Measurements from ENCODE around the gene TENM4.

DNA sequence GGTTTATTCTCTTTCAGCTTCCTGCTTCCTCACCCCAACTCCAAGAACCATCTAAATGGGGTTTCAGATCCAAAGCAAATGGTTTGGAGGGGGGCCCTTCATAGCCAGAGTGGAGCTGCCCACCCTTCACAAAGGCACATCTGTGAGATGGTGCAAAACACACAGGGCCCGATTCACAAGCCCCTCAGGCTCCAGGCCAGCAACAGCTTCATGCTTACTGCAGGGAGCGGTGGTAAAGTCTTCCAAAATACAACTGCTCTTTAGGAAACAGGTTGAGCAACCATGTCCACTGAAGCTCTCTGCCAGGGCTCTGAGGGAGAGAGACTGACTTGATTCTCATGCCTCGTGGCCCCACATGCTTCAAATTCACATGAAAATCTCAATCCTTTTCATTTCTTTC is 653.1 kb downstream of the TENM4 start:
- TF ChIP-seq, protein P1, sequence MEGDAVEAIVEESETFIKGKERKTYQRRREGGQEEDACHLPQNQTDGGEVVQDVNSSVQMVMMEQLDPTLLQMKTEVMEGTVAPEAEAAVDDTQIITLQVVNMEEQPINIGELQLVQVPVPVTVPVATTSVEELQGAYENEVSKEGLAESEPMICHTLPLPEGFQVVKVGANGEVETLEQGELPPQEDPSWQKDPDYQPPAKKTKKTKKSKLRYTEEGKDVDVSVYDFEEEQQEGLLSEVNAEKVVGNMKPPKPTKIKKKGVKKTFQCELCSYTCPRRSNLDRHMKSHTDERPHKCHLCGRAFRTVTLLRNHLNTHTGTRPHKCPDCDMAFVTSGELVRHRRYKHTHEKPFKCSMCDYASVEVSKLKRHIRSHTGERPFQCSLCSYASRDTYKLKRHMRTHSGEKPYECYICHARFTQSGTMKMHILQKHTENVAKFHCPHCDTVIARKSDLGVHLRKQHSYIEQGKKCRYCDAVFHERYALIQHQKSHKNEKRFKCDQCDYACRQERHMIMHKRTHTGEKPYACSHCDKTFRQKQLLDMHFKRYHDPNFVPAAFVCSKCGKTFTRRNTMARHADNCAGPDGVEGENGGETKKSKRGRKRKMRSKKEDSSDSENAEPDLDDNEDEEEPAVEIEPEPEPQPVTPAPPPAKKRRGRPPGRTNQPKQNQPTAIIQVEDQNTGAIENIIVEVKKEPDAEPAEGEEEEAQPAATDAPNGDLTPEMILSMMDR (IDR thresholded peaks at IDR 0.05) = no peak
- no peak for TF ChIP-seq POLR2A (IDR thresholded peaks at IDR 0.05)

Measured in Peyer's patch (tissue), 4 donors.